IPS-NIHi7 (cell line): ENCODE data around the gene BBS9.
"Not testable (repeated sequence)": the region's sequence is repeated elsewhere in the genome, so short reads cannot be mapped to it uniquely, and the experiment has no call there.

Source experiments
- DNase-seq: peaks from one replicate; pipeline ENCODE4 v3.0.0; 2012; ENCODE audit warnings: mixed read lengths; ENCODE audit errors: extremely low spot score

BBS9 gene

GRCh38 chr7:33428415-33428814 is 299.1 kb downstream of the BBS9 start:
- no peak for DNase-seq

GRCh38 chr7:33431543-33431942 is 302.2 kb downstream of the BBS9 start:
- no peak for DNase-seq

GRCh38 chr7:33432821-33433220 is 303.5 kb downstream of the BBS9 start:
- DNase-seq, result no peak

GRCh38 chr7:33433357-33433756 is 304.0 kb downstream of the BBS9 start:
- DNase-seq, result no peak

GRCh38 chr7:33444511-33444910 is 315.1 kb downstream of the BBS9 start:
- no peak for DNase-seq

GRCh38 chr7:33446551-33446950 is 317.2 kb downstream of the BBS9 start:
- DNase-seq, result no peak

- no peak for DNase-seq
These were observed 318.7 kb downstream of the BBS9 start for GRCh38 chr7:33448035-33448434.

GRCh38 chr7:33449847-33450246 is 320.5 kb downstream of the BBS9 start:
- DNase-seq, result no peak

- no peak for DNase-seq
These were observed 323.6 kb downstream of the BBS9 start for GRCh38 chr7:33452805-33453502.

GRCh38 chr7:33457039-33457438 is 327.7 kb downstream of the BBS9 start:
- DNase-seq, result no peak

GRCh38 chr7:33458581-33458980 is 329.2 kb downstream of the BBS9 start:
- DNase-seq, result no peak

GRCh38 chr7:33459340-33459751 is 330.0 kb downstream of the BBS9 start:
- DNase-seq, result peak; percentile 45

- no peak for DNase-seq
These were observed 333.8 kb downstream of the BBS9 start for GRCh38 chr7:33463131-33463530.

- no peak for DNase-seq
These were observed 336.8 kb downstream of the BBS9 start for GRCh38 chr7:33466203-33466602.

GRCh38 chr7:33471636-33472242 is 342.4 kb downstream of the BBS9 start:
- DNase-seq, result no peak

GRCh38 chr7:33472348-33473025 is 343.1 kb downstream of the BBS9 start:
- DNase-seq, result no peak

GRCh38 chr7:33477719-33478480 is 348.5 kb downstream of the BBS9 start:
- no peak for DNase-seq

GRCh38 chr7:33484476-33484875 is 355.1 kb downstream of the BBS9 start:
- not testable (repeated sequence) for DNase-seq

- DNase-seq, result no peak
These were observed 356.6 kb downstream of the BBS9 start for GRCh38 chr7:33485747-33486493.

GRCh38 chr7:33486633-33487032 is 357.3 kb downstream of the BBS9 start:
- DNase-seq, result no peak

GRCh38 chr7:33487998-33488682 is 358.8 kb downstream of the BBS9 start:
- no peak for DNase-seq
